ENCODE data around the gene PCDHA3.
"Not testable (repeated sequence)": the region's sequence is repeated elsewhere in the genome, so short reads cannot be mapped to it uniquely, and the experiment has no call there.

Gene PCDHA3

GRCh38 chr5:140800816-140801493 is at the start of gene PCDHA3:
PCDHA3 (plus strand) TSS chr5:140801057.
- no peak for DNase-seq

GRCh38 chr5:140753561-140753960 is 47.3 kb upstream of the PCDHA3 start:
- DNase-seq = no peak

- no peak for DNase-seq
These were observed 36.5 kb upstream of the PCDHA3 start for GRCh38 chr5:140764177-140764973.

- DNase-seq = no peak
These were observed 33.4 kb upstream of the PCDHA3 start for GRCh38 chr5:140767444-140767843.

GRCh38 chr5:140780512-140780911 is 20.3 kb upstream of the PCDHA3 start:
- no peak for DNase-seq

- DNase-seq = no peak
These were observed 14.8 kb upstream of the PCDHA3 start, which contains the start of gene PCDHA1 for GRCh38 chr5:140785905-140786686. PCDHA1 (plus strand) TSS chr5:140786140.

- not testable (repeated sequence) for DNase-seq
These were observed 13.4 kb upstream of the PCDHA3 start for GRCh38 chr5:140787422-140787821.

- DNase-seq = not testable (repeated sequence)
These were observed 12.9 kb upstream of the PCDHA3 start for GRCh38 chr5:140787849-140788504.

GRCh38 chr5:140791089-140791488 is 9.8 kb upstream of the PCDHA3 start:
- no peak for DNase-seq

GRCh38 chr5:140794595-140795258 is 6.1 kb upstream of the PCDHA3 start, which contains the start of gene PCDHA2:
PCDHA2 (plus strand) TSS chr5:140794852.
- DNase-seq = no peak

- no peak for DNase-seq
These were observed 5.6 kb upstream of the PCDHA3 start for GRCh38 chr5:140795259-140795641.

- not testable (repeated sequence) for DNase-seq
These were observed 4.7 kb upstream of the PCDHA3 start for GRCh38 chr5:140796072-140796717.

GRCh38 chr5:140796718-140797095 is 4.2 kb upstream of the PCDHA3 start:
- DNase-seq = no peak

- no peak for DNase-seq
These were observed 611 bp downstream of the PCDHA3 start for GRCh38 chr5:140801494-140801841.

- not testable (repeated sequence) for DNase-seq
These were observed 1.5 kb downstream of the PCDHA3 start for GRCh38 chr5:140802381-140802780.

- DNase-seq = no peak
These were observed 2.0 kb downstream of the PCDHA3 start for GRCh38 chr5:140802781-140803271.

GRCh38 chr5:140806834-140807775 is 6.2 kb downstream of the PCDHA3 start, which contains the start of gene PCDHA4:
PCDHA4 (plus strand) TSS chr5:140807068.
- no peak for DNase-seq

GRCh38 chr5:140808241-140808888 is 7.5 kb downstream of the PCDHA3 start:
- DNase-seq = not testable (repeated sequence)

- no peak for DNase-seq
These were observed 8.0 kb downstream of the PCDHA3 start for GRCh38 chr5:140808889-140809291.

All from CD4-positive, alpha-beta T cell treated with Interleukin-21 for 1 hour (primary cell).